ENCODE results near the gene SLC36A1.

The SLC36A1 gene

GRCh38 chr5:151451626-151452520, 4.5 kb downstream of the SLC36A1 start:
- DNase-seq (ENCODE audit: low read depth in 3 of 3) = no peak

- no peak for DNase-seq (ENCODE audit: low read depth in 3 of 3)
Observed at GRCh38 chr5:151454166-151454565, 6.8 kb downstream of the SLC36A1 start.

- no peak for DNase-seq (ENCODE audit: low read depth in 3 of 3)
Observed at GRCh38 chr5:151454889-151455288, 7.5 kb downstream of the SLC36A1 start.

- DNase-seq (ENCODE audit: low read depth in 3 of 3) = no peak
Observed at GRCh38 chr5:151456321-151456940, 9.0 kb downstream of the SLC36A1 start.

- DNase-seq (ENCODE audit: low read depth in 3 of 3) = no peak
Observed at GRCh38 chr5:151458314-151458713, 10.9 kb downstream of the SLC36A1 start.

GRCh38 chr5:151459680-151460324, 12.4 kb downstream of the SLC36A1 start:
- no peak for DNase-seq (ENCODE audit: low read depth in 3 of 3)

GRCh38 chr5:151461312-151461711, 13.9 kb downstream of the SLC36A1 start:
- no peak for DNase-seq (ENCODE audit: low read depth in 3 of 3)

- no peak for DNase-seq (ENCODE audit: low read depth in 3 of 3)
Observed at GRCh38 chr5:151463137-151464029, 16.0 kb downstream of the SLC36A1 start.

- no peak for DNase-seq (ENCODE audit: low read depth in 3 of 3)
Observed at GRCh38 chr5:151464101-151464500, 16.7 kb downstream of the SLC36A1 start.

GRCh38 chr5:151465476-151465875, 18.1 kb downstream of the SLC36A1 start:
- DNase-seq (ENCODE audit: low read depth in 3 of 3) = no peak

- DNase-seq (ENCODE audit: low read depth in 3 of 3) = no peak
Observed at GRCh38 chr5:151467576-151467975, 20.2 kb downstream of the SLC36A1 start.

GRCh38 chr5:151469386-151469785, 22.0 kb downstream of the SLC36A1 start:
- DNase-seq (ENCODE audit: low read depth in 3 of 3) = no peak

- no peak for DNase-seq (ENCODE audit: low read depth in 3 of 3)
Observed at GRCh38 chr5:151469992-151470391, 22.6 kb downstream of the SLC36A1 start.

- no peak for DNase-seq (ENCODE audit: low read depth in 3 of 3)
Observed at GRCh38 chr5:151470439-151470838, 23.0 kb downstream of the SLC36A1 start.

- no peak for DNase-seq (ENCODE audit: low read depth in 3 of 3)
Observed at GRCh38 chr5:151471276-151471675, 23.9 kb downstream of the SLC36A1 start.

- DNase-seq (ENCODE audit: low read depth in 3 of 3) = no peak
Observed at GRCh38 chr5:151474799-151475198, 27.4 kb downstream of the SLC36A1 start.

GRCh38 chr5:151475388-151475787, 28.0 kb downstream of the SLC36A1 start:
- DNase-seq (ENCODE audit: low read depth in 3 of 3) = no peak

GRCh38 chr5:151476016-151476415, 28.6 kb downstream of the SLC36A1 start:
- DNase-seq (ENCODE audit: low read depth in 3 of 3) = no peak

- DNase-seq (ENCODE audit: low read depth in 3 of 3) = no peak
Observed at GRCh38 chr5:151477101-151477500, 29.7 kb downstream of the SLC36A1 start.

- DNase-seq (ENCODE audit: low read depth in 3 of 3) = no peak
Observed at GRCh38 chr5:151480384-151481293, 33.2 kb downstream of the SLC36A1 start.

GRCh38 chr5:151483176-151483575, 35.8 kb downstream of the SLC36A1 start:
- no peak for DNase-seq (ENCODE audit: low read depth in 3 of 3)

Data from stimulated activated CD4-positive, alpha-beta T cell treated with anti-CD3 and anti-CD28 coated beads, TNF-alpha, amount 100 ng/mL, for 4 hours (primary cell).